ENCODE results near the gene PLCH1.

DNA sequence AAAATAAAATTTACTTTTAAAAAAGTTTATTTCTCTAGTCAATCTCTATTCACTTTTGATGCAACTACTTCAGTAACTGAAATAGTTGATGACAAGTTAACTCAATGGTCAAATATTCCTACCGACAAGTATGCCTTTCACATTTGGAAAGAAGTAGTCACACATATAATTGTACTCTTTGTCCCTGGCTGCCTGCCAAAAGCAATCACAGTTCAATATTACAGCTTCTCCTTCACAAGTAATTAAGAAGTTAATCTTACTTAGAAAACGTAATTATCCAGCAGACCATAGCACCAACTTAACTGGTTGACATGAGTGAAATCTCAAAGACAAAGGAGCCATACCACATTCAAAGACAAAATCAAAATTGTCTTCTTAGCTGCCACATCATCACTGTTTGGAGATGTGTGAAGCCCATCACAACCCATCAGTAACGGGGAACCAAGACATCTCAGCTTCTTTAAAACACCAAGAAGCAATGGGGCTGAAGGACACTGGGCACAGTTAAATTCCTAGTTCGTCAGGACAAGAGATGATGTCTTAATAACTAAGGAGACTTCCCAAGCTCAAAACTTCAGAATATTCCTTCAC, 86.1 kb downstream of the PLCH1 start:
- TF ChIP-seq, protein P1, sequence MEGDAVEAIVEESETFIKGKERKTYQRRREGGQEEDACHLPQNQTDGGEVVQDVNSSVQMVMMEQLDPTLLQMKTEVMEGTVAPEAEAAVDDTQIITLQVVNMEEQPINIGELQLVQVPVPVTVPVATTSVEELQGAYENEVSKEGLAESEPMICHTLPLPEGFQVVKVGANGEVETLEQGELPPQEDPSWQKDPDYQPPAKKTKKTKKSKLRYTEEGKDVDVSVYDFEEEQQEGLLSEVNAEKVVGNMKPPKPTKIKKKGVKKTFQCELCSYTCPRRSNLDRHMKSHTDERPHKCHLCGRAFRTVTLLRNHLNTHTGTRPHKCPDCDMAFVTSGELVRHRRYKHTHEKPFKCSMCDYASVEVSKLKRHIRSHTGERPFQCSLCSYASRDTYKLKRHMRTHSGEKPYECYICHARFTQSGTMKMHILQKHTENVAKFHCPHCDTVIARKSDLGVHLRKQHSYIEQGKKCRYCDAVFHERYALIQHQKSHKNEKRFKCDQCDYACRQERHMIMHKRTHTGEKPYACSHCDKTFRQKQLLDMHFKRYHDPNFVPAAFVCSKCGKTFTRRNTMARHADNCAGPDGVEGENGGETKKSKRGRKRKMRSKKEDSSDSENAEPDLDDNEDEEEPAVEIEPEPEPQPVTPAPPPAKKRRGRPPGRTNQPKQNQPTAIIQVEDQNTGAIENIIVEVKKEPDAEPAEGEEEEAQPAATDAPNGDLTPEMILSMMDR (IDR thresholded peaks at IDR 0.05; ENCODE audit: low read length): no peak
- TF ChIP-seq EZH2 (IDR thresholded peaks at IDR 0.05; ENCODE audit: borderline replicate concordance, low read length): no peak
